NCI-H345 treated with DMSO at 0.1 percent for 48 hours (cell line): ENCODE results near the gene MYLK4.

Experiments used
- DNase-seq: peaks from one replicate; lab custom pipeline; 2025; ENCODE audit not compliant: unreplicated experiment; lab: John Stamatoyannopoulos, UW

The MYLK4 gene

GRCh38 chr6:2750832-2751231 is at the start of gene MYLK4:
MYLK4 (minus strand) TSS chr6:2750922; CDS start chr6:2749294, 1,628 bp downstream.
- DNase-seq: no peak

DNA sequence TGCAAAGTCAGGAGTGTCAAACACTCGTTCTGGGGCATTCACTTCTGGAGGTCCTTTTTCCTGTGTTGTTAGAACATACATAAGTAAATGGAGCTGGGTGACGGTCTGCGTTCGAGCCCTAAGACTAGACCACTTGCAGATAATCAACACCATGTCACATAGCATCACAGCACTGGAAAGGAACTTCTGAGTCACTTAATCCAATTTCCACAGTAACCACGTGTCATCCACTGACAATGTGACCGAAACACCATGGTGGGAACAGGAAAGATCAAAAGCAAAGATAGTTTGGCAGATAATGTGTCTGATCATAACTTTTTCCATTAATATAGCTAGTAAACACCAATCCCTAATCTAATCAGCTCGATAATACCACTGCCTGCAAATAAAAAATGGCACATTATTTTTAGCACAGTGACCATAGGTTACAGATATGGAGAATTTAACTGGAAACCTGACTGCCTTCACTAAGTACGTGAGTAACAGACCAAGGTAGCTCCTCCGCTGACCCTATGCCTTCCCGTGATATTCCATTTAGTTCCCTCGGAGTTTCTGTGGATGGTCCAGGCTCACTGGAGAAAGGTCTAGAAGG is 49.3 kb upstream of the MYLK4 start:
- no peak for DNase-seq

DNA sequence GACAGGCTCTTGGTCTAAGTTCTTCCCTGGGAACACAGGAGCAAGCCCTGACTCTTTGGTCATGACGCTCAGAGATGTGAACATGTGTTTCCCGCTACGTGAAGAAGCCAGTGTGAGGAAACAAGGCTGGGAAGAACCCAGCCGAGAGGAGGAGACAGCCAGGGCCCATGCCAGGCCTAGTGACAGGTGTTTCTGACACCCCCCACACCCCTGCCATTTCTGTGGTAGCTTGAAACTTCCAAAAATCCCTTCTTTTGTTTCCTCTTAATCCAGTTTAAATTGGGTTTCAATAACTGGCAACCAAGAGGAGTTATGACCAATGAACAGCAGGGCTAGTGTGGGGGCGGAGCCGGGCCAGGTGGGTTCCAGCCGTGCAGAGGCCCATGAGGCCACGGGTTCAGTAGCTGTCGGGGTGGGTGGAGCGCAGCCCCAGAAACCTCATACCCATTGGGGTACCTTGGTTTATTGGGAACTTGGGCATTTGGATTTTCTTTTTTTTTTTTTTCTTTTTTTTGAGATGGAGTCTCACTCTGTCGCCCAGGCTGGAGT is 47.9 kb upstream of the MYLK4 start:
- DNase-seq: no peak

DNA sequence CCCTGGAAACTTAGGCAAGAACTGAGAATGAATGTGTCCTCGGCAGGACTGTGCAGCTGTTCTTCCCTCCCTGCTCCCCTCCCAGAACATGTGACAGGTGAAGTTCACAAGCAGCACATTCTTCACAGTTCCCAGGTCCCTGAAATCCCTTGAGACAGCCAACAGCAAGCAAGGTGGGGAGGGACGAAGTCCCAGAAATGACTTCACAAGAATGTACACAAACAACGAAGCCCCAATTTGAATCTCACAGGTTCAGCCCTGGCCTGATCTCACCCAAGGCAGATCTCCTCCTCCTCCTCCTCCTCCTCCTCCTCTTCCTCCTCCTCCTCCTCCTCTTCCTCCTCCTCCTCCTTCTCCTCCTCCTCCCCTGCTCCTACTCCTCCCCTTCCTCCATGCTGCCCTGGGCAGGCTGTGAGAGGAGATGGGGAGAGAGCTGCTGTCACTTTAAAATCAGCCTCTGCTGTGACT is 46.9 kb upstream of the MYLK4 start:
- no peak for DNase-seq

DNA sequence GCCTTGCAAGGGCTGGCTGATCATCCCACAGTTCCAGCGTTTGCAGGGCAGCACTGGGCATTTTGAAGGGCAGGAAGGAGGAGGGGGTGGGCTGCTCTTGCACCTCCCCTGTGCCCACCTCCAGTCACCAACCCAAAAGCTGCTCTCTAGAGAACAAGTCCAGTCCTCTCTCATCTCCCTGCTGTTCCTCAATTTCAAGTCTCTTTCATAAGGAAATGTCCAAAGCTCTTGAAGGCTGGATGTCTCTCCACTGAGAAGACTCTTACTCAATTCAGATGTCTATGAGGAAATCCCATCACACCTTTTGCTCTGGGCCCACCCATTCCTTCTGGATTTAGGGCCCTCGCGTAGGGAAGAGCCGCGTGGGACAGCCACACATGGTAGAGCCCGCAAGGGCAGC is 46.1 kb upstream of the MYLK4 start:
- DNase-seq: no peak

- DNase-seq: no peak
Measured at GRCh38 chr6:2795956-2796355, 45.2 kb upstream of the MYLK4 start.

- DNase-seq: no peak
Measured at GRCh38 chr6:2795162-2795561, 44.4 kb upstream of the MYLK4 start.

DNA sequence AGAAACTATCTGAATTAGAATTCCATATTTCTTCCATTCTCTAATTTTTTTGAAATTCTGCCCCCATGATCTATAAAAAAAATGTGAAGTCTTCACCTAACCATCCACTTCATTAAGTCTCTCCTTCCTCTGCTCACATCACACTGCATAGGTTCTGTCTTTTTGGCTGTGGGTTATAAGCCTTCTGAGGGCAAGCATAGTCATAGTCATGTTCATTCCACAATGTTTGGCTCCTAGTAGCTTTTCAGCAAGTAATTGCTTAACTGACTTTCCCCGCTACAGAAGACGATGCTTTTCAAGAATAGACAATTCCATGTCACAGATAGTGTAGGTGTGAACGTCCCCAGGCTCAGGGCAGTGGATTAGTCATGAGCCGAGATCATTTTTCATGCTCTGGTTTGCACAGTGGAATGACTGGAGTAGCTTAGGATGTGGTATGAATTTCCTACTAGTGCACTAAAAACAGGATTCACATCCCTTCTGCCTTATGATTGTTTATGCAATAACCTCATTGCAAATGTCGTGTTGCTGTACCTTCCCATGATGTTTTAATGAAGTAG is 43.5 kb upstream of the MYLK4 start:
- no peak for DNase-seq

GRCh38 chr6:2793534-2794151 is 42.9 kb upstream of the MYLK4 start:
- DNase-seq: no peak

GRCh38 chr6:2792330-2793110 is 41.8 kb upstream of the MYLK4 start:
- DNase-seq: no peak

- DNase-seq: no peak
Measured at GRCh38 chr6:2791450-2791974, 40.8 kb upstream of the MYLK4 start.

DNA sequence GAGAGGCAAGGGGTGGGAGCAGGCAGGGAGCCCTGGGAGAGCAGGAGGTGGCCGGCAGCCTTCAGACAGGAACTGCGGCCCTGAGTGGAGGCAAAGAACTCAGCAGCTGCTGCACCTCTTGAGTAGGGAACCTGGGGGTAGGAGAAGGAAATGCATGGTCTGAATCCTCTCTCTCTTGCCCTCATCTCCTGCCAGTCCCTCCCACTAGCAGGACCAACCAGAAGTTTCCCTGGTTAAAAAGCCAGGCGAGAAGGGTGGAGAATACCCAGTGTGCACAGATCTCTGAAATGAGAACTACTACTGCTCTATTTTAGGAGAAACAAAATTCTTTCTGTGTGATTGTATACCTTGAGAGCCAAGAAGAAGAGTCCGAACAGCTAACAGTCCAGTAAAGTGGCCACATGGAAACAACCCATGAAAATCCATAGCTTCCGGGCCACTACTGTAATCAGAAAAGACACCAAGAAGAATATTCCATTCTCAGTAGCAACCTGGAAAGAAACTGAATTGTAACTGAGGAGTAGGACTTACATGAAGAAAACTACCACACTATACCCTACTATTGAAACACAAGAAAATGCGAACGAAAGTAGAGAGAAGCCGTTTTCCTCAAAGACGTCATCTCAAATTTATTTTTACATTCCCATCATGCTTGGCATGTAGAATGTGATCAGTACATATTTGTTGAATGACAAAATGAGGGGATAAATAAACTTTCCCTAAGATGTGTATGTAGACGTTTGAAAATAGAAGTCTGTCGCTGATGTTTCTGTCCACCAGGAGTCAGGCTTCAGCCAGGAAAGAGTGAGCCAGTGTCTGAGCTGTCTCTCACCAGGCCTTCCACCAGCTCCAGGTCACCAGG is 40.1 kb upstream of the MYLK4 start:
- DNase-seq: no peak

GRCh38 chr6:2786269-2786668 is 35.5 kb upstream of the MYLK4 start:
- no peak for DNase-seq

- DNase-seq: no peak
Measured at GRCh38 chr6:2784930-2785329, 34.2 kb upstream of the MYLK4 start.

GRCh38 chr6:2784061-2784460 is 33.3 kb upstream of the MYLK4 start:
- no peak for DNase-seq

- DNase-seq: no peak
Measured at GRCh38 chr6:2783188-2783963, 32.7 kb upstream of the MYLK4 start.

DNA sequence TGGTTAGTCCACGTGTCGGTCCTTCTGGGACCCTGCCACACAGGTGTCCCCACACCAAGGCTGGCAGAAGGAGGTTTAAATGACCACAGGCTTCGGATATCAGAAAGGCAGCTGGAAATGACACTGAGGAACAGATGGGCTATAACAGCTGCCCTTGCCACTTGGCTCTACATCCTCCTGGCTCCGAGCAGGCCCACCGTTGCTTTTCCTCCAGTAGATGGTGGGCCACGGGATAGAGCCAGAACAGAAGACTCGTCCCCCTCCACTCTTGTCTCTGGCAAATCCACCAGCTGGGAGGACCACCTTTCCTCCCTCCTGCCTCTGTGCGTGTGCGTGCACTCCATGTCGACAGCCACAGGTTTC is 32.1 kb upstream of the MYLK4 start:
- no peak for DNase-seq

DNA sequence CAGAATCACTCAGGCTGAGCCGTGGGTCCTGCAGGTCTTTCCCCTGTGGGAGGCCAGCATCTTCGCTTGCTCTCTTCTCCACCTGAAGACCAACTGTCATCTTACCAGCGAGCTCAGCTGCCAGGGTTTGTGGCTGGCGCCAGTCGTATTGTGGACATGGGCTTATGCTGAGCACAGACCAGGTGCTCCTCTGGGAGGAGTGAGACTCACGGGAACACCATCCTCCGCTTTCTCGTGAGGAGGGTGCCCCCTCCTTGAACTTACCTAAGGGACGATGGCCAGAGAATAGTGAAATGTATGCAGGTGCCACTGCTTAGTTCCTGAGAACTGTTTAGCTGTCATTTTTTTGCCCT is 31.6 kb upstream of the MYLK4 start:
- DNase-seq: no peak

- no peak for DNase-seq
Measured at GRCh38 chr6:2781685-2782355, 31.1 kb upstream of the MYLK4 start.
